ENCODE data around the gene GTF3C5. TPM values are rescaled to one million over a fixed set of nuclear protein-coding genes. Genes with fewer than 3 reads are reported as not detected.
"Not testable (repeated sequence)": the region's sequence is repeated elsewhere in the genome, so short reads cannot be mapped to it uniquely, and the experiment has no call there.

The GTF3C5 gene
- polyA plus RNA-seq, 3 donors from 2014 or later = 31.0 to 52.7 (median 41.0) TPM

- Mint-ChIP-seq H3K4me3 (peak overlapping the region in 2 of 5 donors; percentile 16 to 60), H3K27ac (peak overlapping the region in 2 of 6 donors; percentile 42 to 57), H3K27me3 (ENCODE audit: low read depth in 3 of 3) (peaks cover 14 to 17% (median 14%) of the 10 kb centered on the region in 3 donors), H3K9me3 (no peaks in the 10 kb centered on the region), H3K36me3 (no peaks in the 10 kb centered on the region), H3K4me1 (peaks cover 41 to 42% of the 10 kb centered on the region in 2 donors)
- DNase-seq = no peak
Measured at GRCh38 chr9:133027134-133027533, 3.7 kb upstream of the GTF3C5 start.

DNA sequence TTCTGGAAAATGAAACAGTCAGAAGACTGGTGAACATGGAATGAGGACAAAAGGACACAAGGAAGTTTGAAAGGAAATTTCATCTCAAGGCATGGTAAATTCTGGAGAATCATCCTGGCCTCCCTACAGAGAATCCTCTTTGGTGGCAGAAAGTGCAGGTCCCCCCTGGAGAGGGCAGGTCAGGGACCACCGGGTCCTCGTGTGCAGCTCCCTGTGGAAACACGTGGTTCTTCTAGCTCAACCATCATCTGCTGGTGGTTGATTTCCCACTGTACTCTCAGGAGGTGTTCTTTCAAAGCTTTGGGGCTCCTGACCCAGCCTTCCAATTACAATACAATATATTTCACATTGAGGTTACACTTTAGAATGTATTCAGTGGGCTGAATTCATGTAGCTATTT lies 2.6 kb upstream of the GTF3C5 start:
- H3K27ac Mint-ChIP-seq = peak overlapping the region in 4 of 6 donors; percentile 40 to 97 (median 53)
- DNase-seq = no peak
- H3K9me3 Mint-ChIP-seq = no peaks in the 10 kb centered on the region
- H3K27me3 Mint-ChIP-seq (ENCODE audit: low read depth in 3 of 3) = peaks cover 9 to 13% (median 9%) of the 10 kb centered on the region in 3 donors
- H3K4me1 Mint-ChIP-seq = peaks cover 43 to 46% of the 10 kb centered on the region in 2 donors
- peak overlapping the region; percentile 8 to 100 (median 99) for H3K4me3 Mint-ChIP-seq
- H3K36me3 Mint-ChIP-seq = no peaks in the 10 kb centered on the region

DNA sequence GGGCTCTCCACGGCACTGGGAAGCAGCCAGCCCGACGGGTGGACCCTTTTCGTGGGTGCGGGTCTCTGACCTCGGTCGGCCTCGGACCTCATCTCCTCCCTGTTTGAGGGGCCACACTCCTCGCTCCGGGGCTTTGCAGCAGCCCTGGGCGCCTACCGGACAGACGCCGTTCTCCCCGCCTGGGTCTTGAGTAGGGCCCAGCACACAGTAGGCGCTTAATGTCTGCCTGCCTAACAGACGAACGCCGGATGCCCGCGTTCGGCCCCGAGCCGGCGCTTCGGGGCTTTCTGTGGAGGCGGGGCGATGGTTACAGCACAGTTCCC lies 842 bp upstream of the GTF3C5 start:
- H3K27me3 Mint-ChIP-seq (ENCODE audit: low read depth in 3 of 3) = peaks cover 8 to 13% (median 9%) of the 10 kb centered on the region in 3 donors
- peaks cover 42 to 56% of the 10 kb centered on the region in 2 donors for H3K4me1 Mint-ChIP-seq
- peak overlapping the region; percentile 96 to 99 (median 98) for H3K27ac Mint-ChIP-seq
- H3K36me3 Mint-ChIP-seq = no peaks in the 10 kb centered on the region
- DNase-seq = no peak
- H3K4me3 Mint-ChIP-seq = peak overlapping the region; percentile 98 to 100 (median 99)
- H3K9me3 Mint-ChIP-seq = no peaks in the 10 kb centered on the region

- no peak for DNase-seq
- peaks cover 44 to 61% of the 10 kb centered on the region in 2 donors for H3K4me1 Mint-ChIP-seq
- no peaks in the 10 kb centered on the region for H3K9me3 Mint-ChIP-seq
- H3K27me3 Mint-ChIP-seq (ENCODE audit: low read depth in 3 of 3) = peaks cover 8 to 13% (median 9%) of the 10 kb centered on the region in 3 donors
- peak overlapping the region; percentile 98 to 100 (median 99) for H3K4me3 Mint-ChIP-seq
- no peaks in the 10 kb centered on the region for H3K36me3 Mint-ChIP-seq
- peak overlapping the region; percentile 96 to 99 (median 98) for H3K27ac Mint-ChIP-seq
Measured at GRCh38 chr9:133031130-133031422, 279 bp downstream of the GTF3C5 start.

DNA sequence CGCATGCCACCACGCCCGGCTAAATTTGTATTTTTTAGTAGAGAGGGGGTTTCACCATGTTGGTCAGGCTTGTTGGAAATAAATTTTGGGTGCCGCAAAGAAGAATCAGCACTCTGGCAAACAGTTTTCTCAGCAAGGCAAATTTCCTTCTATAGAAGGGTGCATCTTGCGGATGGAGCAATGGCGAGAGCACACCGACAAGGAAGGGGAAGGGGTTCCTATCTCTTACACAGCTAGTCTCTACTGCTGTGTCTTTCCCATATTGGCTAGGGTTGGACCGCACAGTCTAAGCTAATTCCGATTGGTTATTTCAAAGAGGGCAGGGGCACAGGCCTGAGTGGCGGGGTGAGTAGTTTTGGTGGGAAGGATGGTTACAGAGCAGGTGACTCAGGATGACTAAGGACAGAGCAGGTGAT lies 707 bp downstream of the GTF3C5 start:
- DNase-seq = no peak
- Mint-ChIP-seq H3K4me3 (peak overlapping the region; percentile 98 to 100 (median 99)), H3K27me3 (ENCODE audit: low read depth in 3 of 3) (peaks cover 7 to 13% (median 8%) of the 10 kb centered on the region in 3 donors), H3K27ac (peak overlapping the region; percentile 20 to 99 (median 84)), H3K4me1 (peaks cover 46 to 64% of the 10 kb centered on the region in 2 donors), H3K36me3 (no peaks in the 10 kb centered on the region), H3K9me3 (no peaks in the 10 kb centered on the region)

- no peak for DNase-seq
- peaks cover 45 to 64% of the 10 kb centered on the region in 2 donors for H3K4me1 Mint-ChIP-seq
Measured at GRCh38 chr9:133032171-133032570, 1.4 kb downstream of the GTF3C5 start.

GRCh38 chr9:133035669-133036068 lies 4.9 kb downstream of the GTF3C5 start:
- peaks cover under 1 to 3% (median 1%) of the 10 kb centered on the region in 3 donors for H3K27me3 Mint-ChIP-seq (ENCODE audit: low read depth in 3 of 3)
- DNase-seq = no peak
- no peak overlapping the region for H3K4me3 Mint-ChIP-seq
- H3K27ac Mint-ChIP-seq = no peak overlapping the region
- no peaks in the 10 kb centered on the region for H3K36me3 Mint-ChIP-seq
- no peaks in the 10 kb centered on the region for H3K9me3 Mint-ChIP-seq
- H3K4me1 Mint-ChIP-seq = peaks cover 32 to 57% of the 10 kb centered on the region in 2 donors

More at GRCh38 chr9:133032171-133032570, 1.4 kb downstream of the GTF3C5 start:
- Mint-ChIP-seq H3K4me3 (peak overlapping the region; percentile 98 to 100 (median 99)), H3K27me3 (ENCODE audit: low read depth in 3 of 3) (peaks cover 7 to 13% (median 8%) of the 10 kb centered on the region in 3 donors), H3K9me3 (no peaks in the 10 kb centered on the region), H3K27ac (peak overlapping the region in 2 of 6 donors; percentile 83 to 97), H3K36me3 (no peaks in the 10 kb centered on the region)

- DNase-seq = no peak
- Mint-ChIP-seq H3K4me1 (peaks cover 9 to 35% of the 10 kb centered on the region in 2 donors), H3K27ac (peak overlapping the region in 2 of 6 donors; percentile 27 to 33), H3K36me3 (peaks cover 0 to 6% (median 0%) of the 10 kb centered on the region in 3 donors), H3K27me3 (ENCODE audit: low read depth in 3 of 3) (no peaks in the 10 kb centered on the region), H3K4me3 (no peak overlapping the region), H3K9me3 (no peaks in the 10 kb centered on the region)
Measured at GRCh38 chr9:133037775-133038515, 7.1 kb downstream of the GTF3C5 start.

DNA sequence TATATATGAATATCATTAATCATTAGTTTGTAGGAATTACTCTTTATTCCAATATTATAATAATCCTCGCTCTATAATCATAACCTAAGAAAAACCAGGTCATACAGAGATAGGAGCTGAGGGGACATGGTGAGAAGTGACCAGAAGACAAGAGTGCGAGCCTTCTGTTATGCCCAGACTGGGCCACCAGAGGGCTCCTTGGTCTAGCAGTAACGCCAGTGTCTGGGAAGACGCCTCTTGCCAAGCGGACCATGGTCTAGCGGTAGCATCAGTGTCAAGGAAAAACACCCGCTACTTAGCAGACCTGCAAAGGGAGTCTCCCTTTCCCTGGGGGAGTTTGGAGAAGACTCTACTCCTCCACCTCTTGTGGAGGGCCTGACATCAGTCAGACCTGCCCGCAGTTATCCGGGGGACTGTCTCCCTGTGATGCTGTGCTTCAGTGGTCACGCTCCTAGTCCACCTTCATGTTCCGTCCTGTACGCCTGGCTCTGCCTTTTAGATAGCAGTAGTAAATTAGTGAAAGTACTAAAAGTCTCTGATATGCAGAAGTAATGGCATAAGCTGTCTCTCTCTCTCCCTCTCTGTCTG lies 10.2 kb downstream of the GTF3C5 start:
- H3K4me3 Mint-ChIP-seq; H3K27ac Mint-ChIP-seq; H3K27me3 Mint-ChIP-seq (ENCODE audit: low read depth in 3 of 3); H3K9me3 Mint-ChIP-seq: not testable (repeated sequence)
- Mint-ChIP-seq H3K4me1 (peaks cover 8 to 18% of the 10 kb centered on the region in 2 donors), H3K36me3 (peaks cover 0 to 14% (median 5%) of the 10 kb centered on the region in 3 donors)
- DNase-seq = peak; percentile 24 to 42 (median 27)

DNA sequence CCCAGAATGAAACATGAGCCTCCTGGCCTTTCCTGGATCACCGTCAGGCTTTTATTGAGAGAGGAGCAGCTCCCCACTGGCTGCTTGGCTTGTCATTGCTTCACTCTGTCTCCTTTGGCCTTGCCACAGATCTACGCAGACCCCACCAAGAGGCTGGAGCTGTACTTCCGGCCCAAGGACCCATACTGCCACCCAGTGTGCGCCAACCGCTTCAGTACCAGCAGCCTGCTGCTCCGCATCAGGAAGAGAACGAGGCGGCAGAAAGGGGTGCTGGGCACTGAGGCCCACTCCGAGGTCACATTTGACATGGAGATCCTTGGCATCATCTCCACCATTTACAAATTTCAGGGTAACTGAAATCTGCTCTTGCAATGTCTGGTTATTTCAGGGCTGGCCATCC lies 11.2 kb downstream of the GTF3C5 start:
- H3K9me3 Mint-ChIP-seq = no peaks in the 10 kb centered on the region
- peaks cover 0 to 21% (median 5%) of the 10 kb centered on the region in 3 donors for H3K36me3 Mint-ChIP-seq
- H3K4me3 Mint-ChIP-seq = no peak overlapping the region
- peaks cover 0 to 2% (median 0%) of the 10 kb centered on the region in 3 donors for H3K27me3 Mint-ChIP-seq (ENCODE audit: low read depth in 3 of 3)
- H3K27ac Mint-ChIP-seq = no peak overlapping the region
- DNase-seq = no peak
- peaks cover 5 to 14% of the 10 kb centered on the region in 2 donors for H3K4me1 Mint-ChIP-seq

GRCh38 chr9:133042676-133043075 lies 11.9 kb downstream of the GTF3C5 start:
- peaks cover 3 to 9% of the 10 kb centered on the region in 2 donors for H3K4me1 Mint-ChIP-seq
- DNase-seq = no peak
- H3K27me3 Mint-ChIP-seq (ENCODE audit: low read depth in 3 of 3) = peaks cover 0 to 2% (median 2%) of the 10 kb centered on the region in 3 donors
- H3K36me3 Mint-ChIP-seq = peaks cover 0 to 25% (median 5%) of the 10 kb centered on the region in 3 donors
- H3K9me3 Mint-ChIP-seq = no peaks in the 10 kb centered on the region
- no peak overlapping the region for H3K27ac Mint-ChIP-seq
- H3K4me3 Mint-ChIP-seq = no peak overlapping the region

- peaks cover 0 to 25% (median 5%) of the 10 kb centered on the region in 3 donors for H3K36me3 Mint-ChIP-seq
- no peak overlapping the region for H3K4me3 Mint-ChIP-seq
- DNase-seq = no peak
- H3K27ac Mint-ChIP-seq = no peak overlapping the region
- H3K4me1 Mint-ChIP-seq = peaks cover 0 to 5% of the 10 kb centered on the region in 2 donors
- no peaks in the 10 kb centered on the region for H3K9me3 Mint-ChIP-seq
- H3K27me3 Mint-ChIP-seq (ENCODE audit: low read depth in 3 of 3) = peaks cover 0 to 2% (median 2%) of the 10 kb centered on the region in 3 donors
Measured at GRCh38 chr9:133043449-133044035, 12.7 kb downstream of the GTF3C5 start.

DNA sequence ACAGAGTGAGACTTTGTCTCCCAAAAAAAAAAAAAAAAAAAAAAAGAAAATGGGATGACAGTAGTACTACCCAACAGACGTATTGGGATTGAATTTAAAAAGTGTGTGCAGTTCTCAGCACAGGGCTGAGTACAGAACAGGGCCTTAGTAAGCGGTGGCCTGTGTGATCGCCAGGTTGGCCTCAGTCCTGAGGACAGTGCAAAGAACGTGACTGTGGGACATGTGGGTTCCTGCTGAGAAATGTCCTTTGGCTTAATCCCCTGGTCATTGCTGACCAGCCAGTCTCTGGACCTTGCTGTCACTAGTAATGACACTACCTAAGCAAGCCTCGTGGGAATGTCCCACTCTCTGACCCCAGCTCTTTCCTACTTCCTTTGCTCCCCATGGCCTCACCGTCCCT lies 13.3 kb downstream of the GTF3C5 start:
- peaks cover 0 to 5% of the 10 kb centered on the region in 2 donors for H3K4me1 Mint-ChIP-seq
- H3K9me3 Mint-ChIP-seq = no peaks in the 10 kb centered on the region
- H3K36me3 Mint-ChIP-seq = peaks cover under 1 to 25% (median 5%) of the 10 kb centered on the region in 3 donors
- no peak overlapping the region for H3K4me3 Mint-ChIP-seq
- no peak for DNase-seq
- H3K27ac Mint-ChIP-seq = peak overlapping the region in 1 of 6 donors; percentile 49
- H3K27me3 Mint-ChIP-seq (ENCODE audit: low read depth in 3 of 3) = peaks cover 0 to 2% (median 2%) of the 10 kb centered on the region in 3 donors

DNA sequence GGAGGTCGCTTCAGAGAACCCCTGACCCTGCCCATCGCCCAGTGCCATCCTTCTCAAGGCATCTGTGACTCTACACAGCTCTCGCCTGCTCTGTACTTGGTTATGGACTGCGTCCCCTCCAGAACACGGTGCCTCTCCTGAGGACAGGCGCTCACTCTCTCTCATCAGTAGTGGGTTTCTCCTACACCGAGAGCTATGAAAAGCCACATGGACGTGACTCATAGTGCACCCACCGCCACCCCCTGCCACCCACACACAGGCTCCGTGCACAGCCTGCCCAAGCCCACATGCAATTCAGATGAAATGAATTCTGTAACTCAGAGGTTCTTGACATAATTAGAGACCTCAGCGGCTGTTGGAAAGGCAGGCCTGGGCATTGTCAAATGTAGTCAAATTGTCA lies 13.9 kb downstream of the GTF3C5 start:
- H3K36me3 Mint-ChIP-seq = peaks cover 4 to 29% (median 7%) of the 10 kb centered on the region in 3 donors
- H3K4me1 Mint-ChIP-seq = peaks cover 0 to 2% of the 10 kb centered on the region in 2 donors
- H3K27me3 Mint-ChIP-seq (ENCODE audit: low read depth in 3 of 3) = peaks cover 0 to 2% (median 2%) of the 10 kb centered on the region in 3 donors
- no peaks in the 10 kb centered on the region for H3K9me3 Mint-ChIP-seq
- H3K27ac Mint-ChIP-seq = peak overlapping the region in 1 of 6 donors; percentile 49
- no peak for DNase-seq
- no peak overlapping the region for H3K4me3 Mint-ChIP-seq
